ENCODE measurements around the gene MAP7D1. TPM values are rescaled to one million over a fixed set of nuclear protein-coding genes. Genes with fewer than 3 reads are reported as not detected.
A peak's percentile ranks its signal among the peaks of the same experiment; 100 is the strongest.

MAP7D1 gene
- total RNA-seq, 1 experiment from 2014 or later: 192 TPM

- H3K27me3 ChIP-seq (replicated peaks; ENCODE audit: insufficient read depth, low read depth, low read length, poor library complexity): peaks cover 13% of the 10 kb centered on the region
- no peak for TF ChIP-seq CTCF (conservative IDR thresholded peaks at IDR 0.05; ENCODE audit: low read depth, low read length)
- no peak for TF ChIP-seq EZH2 (IDR thresholded peaks at IDR 0.05; ENCODE audit: borderline replicate concordance, low read depth, low read length, poor library complexity, severe bottlenecking)
- intact Hi-C loops (cut with micrococcal nuclease; ENCODE audit: unreplicated experiment): no loop called here
- no peaks in the 10 kb centered on the region for H3K36me3 ChIP-seq (ENCODE audit: insufficient read depth, low read length, poor library complexity, severe bottlenecking)
- no TSS peak for BruUV-seq (replicated peaks)
- H3K9me3 ChIP-seq (ENCODE audit: low read depth, low read length, poor library complexity, severe bottlenecking): no peaks in the 10 kb centered on the region
- no peak overlapping the region for H3K27ac ChIP-seq (ENCODE audit: low read depth, low read length, poor library complexity, severe bottlenecking)
- CTCF ChIA-PET: no interaction called here
- POLR2A ChIA-PET (ENCODE audit: low non-redundant PET): no interaction called here
- no peak for DNase-seq (ENCODE audit: low spot score)
- H3K4me3 ChIP-seq (ENCODE audit: low read depth, low read length, poor library complexity, severe bottlenecking): no peak overlapping the region
- no peaks in the 10 kb centered on the region for H3K4me1 ChIP-seq (ENCODE audit: insufficient read depth, low read length, poor library complexity, severe bottlenecking)
Measured at GRCh38 chr1:36124404-36125128, 31.4 kb upstream of the MAP7D1 start.

- no peaks in the 10 kb centered on the region for H3K36me3 ChIP-seq (ENCODE audit: insufficient read depth, low read length, poor library complexity, severe bottlenecking)
- no peak within 1 kb of the TSS for H3K27ac ChIP-seq (ENCODE audit: low read depth, low read length, poor library complexity, severe bottlenecking)
- intact Hi-C loops (cut with micrococcal nuclease; ENCODE audit: unreplicated experiment): no loop called here
- CTCF ChIA-PET: no interaction called here
- TF ChIP-seq EZH2 (IDR thresholded peaks at IDR 0.05; ENCODE audit: borderline replicate concordance, low read depth, low read length, poor library complexity, severe bottlenecking) (no peak), CTCF (conservative IDR thresholded peaks at IDR 0.05; ENCODE audit: low read depth, low read length) (no peak)
- H3K27me3 ChIP-seq (replicated peaks; ENCODE audit: insufficient read depth, low read depth, low read length, poor library complexity): peaks cover 13% of the 10 kb centered on the region
- DNase-seq (ENCODE audit: low spot score): no peak
- H3K4me3 ChIP-seq (ENCODE audit: low read depth, low read length, poor library complexity, severe bottlenecking): peak within 1 kb of the TSS; percentile 35
- POLR2A ChIA-PET (ENCODE audit: low non-redundant PET): no interaction called here
- no peaks in the 10 kb centered on the region for H3K9me3 ChIP-seq (ENCODE audit: low read depth, low read length, poor library complexity, severe bottlenecking)
- no peaks in the 10 kb centered on the region for H3K4me1 ChIP-seq (ENCODE audit: insufficient read depth, low read length, poor library complexity, severe bottlenecking)
- no TSS peak for BruUV-seq (replicated peaks)
Measured at GRCh38 chr1:36125129-36125991, 30.6 kb upstream of the MAP7D1 start, which contains the start of gene COL8A2. COL8A2 (minus strand) TSS chr1:36125222; CDS start chr1:36100242, 24,980 bp downstream.

GRCh38 chr1:36126005-36126716, 29.8 kb upstream of the MAP7D1 start:
- Histone ChIP-seq H3K4me3 (ENCODE audit: low read depth, low read length, poor library complexity, severe bottlenecking) (no peak overlapping the region), H3K9me3 (ENCODE audit: low read depth, low read length, poor library complexity, severe bottlenecking) (no peaks in the 10 kb centered on the region), H3K27ac (ENCODE audit: low read depth, low read length, poor library complexity, severe bottlenecking) (no peak overlapping the region), H3K27me3 (replicated peaks; ENCODE audit: insufficient read depth, low read depth, low read length, poor library complexity) (peaks cover 13% of the 10 kb centered on the region), H3K4me1 (ENCODE audit: insufficient read depth, low read length, poor library complexity, severe bottlenecking) (no peaks in the 10 kb centered on the region), H3K36me3 (ENCODE audit: insufficient read depth, low read length, poor library complexity, severe bottlenecking) (no peaks in the 10 kb centered on the region)
- CTCF ChIA-PET: no interaction called here
- intact Hi-C loops (cut with micrococcal nuclease; ENCODE audit: unreplicated experiment): no loop called here
- TF ChIP-seq EZH2 (IDR thresholded peaks at IDR 0.05; ENCODE audit: borderline replicate concordance, low read depth, low read length, poor library complexity, severe bottlenecking) (no peak), CTCF (conservative IDR thresholded peaks at IDR 0.05; ENCODE audit: low read depth, low read length) (no peak)
- POLR2A ChIA-PET (ENCODE audit: low non-redundant PET): no interaction called here
- BruUV-seq (replicated peaks): no TSS peak
- no peak for DNase-seq (ENCODE audit: low spot score)

All from A673 (cell line).